Measurements from ENCODE around the gene NFATC2IP.

DNA sequence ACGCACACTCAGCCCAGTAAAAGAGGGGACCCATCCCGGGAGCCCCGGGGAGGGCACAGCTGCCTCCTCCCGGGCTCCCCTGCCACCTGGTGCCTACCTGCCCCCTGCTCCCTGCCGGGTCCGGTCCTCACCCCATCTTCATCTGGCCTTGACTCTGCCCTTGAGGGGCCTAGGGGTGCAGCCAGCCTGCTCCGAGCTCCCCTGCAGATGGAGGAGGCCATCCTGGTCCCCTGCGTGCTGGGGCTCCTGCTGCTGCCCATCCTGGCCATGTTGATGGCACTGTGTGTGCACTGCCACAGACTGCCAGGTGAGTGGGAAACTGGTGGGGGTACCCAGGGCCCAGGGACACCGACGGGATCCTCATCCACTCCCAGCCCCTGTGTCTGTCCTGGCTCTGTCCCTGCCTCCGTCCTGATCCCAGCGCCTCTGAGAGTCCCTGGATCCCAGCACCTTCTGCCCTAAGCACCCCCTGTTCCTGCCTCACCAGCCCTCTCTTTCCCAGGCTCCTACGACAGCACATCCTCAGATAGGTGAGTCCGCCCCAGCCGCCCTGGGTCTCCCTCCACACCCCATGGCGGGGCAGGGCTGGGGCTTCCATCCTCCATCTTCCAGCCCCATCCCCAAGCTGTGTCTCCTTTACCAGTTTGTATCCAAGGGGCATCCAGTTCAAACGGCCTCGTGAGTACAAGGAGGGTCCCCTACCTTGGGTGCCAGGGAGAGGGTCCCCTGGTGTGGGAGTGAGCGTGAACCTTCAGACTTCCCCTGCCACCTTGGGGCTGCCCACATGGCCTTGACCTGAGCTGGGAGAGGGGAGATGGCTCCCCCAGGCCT, 34.7 kb downstream of the NFATC2IP start:
- TF ChIP-seq, protein P1, sequence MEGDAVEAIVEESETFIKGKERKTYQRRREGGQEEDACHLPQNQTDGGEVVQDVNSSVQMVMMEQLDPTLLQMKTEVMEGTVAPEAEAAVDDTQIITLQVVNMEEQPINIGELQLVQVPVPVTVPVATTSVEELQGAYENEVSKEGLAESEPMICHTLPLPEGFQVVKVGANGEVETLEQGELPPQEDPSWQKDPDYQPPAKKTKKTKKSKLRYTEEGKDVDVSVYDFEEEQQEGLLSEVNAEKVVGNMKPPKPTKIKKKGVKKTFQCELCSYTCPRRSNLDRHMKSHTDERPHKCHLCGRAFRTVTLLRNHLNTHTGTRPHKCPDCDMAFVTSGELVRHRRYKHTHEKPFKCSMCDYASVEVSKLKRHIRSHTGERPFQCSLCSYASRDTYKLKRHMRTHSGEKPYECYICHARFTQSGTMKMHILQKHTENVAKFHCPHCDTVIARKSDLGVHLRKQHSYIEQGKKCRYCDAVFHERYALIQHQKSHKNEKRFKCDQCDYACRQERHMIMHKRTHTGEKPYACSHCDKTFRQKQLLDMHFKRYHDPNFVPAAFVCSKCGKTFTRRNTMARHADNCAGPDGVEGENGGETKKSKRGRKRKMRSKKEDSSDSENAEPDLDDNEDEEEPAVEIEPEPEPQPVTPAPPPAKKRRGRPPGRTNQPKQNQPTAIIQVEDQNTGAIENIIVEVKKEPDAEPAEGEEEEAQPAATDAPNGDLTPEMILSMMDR (conservative IDR thresholded peaks at IDR 0.05; ENCODE audit: low read depth, low read length) = no peak
- no peak for TF ChIP-seq EZH2 (IDR thresholded peaks at IDR 0.05; ENCODE audit: borderline replicate concordance, low read depth, low read length, poor library complexity, severe bottlenecking)

Measured in A673 (cell line).